GM18868 (cell line): ENCODE data around the gene OLR1.
A peak's percentile ranks its signal among the peaks of the same experiment; 100 is the strongest.

ENCODE experiments used
- ATAC-seq: cut with Tn5 transposase; IDR thresholded peaks from one replicate; pipeline ENCODE4 v1.9.1; 2021; ENCODE audit warnings: mild to moderate bottlenecking, moderate library complexity; ENCODE audit not compliant: unreplicated experiment

The OLR1 gene

DNA sequence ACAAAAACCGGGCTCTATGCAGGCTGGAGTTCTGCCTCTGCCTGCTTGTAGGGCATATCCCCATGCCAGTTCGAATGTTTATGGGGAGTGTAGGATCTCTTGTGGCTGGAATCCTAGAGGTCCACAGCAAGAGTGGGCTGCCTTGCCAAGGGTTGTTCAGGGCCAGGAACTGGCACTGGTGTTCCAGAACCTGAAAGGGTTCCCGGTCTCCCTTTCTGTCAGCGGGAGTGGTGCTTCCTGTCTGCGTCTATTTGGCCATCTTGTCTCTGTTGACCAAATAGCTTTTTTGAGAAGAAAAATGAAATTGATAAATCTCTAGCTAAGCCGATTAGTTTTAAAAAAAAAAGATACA lies 17.8 kb downstream of the OLR1 start:
- ATAC-seq, result no peak

DNA sequence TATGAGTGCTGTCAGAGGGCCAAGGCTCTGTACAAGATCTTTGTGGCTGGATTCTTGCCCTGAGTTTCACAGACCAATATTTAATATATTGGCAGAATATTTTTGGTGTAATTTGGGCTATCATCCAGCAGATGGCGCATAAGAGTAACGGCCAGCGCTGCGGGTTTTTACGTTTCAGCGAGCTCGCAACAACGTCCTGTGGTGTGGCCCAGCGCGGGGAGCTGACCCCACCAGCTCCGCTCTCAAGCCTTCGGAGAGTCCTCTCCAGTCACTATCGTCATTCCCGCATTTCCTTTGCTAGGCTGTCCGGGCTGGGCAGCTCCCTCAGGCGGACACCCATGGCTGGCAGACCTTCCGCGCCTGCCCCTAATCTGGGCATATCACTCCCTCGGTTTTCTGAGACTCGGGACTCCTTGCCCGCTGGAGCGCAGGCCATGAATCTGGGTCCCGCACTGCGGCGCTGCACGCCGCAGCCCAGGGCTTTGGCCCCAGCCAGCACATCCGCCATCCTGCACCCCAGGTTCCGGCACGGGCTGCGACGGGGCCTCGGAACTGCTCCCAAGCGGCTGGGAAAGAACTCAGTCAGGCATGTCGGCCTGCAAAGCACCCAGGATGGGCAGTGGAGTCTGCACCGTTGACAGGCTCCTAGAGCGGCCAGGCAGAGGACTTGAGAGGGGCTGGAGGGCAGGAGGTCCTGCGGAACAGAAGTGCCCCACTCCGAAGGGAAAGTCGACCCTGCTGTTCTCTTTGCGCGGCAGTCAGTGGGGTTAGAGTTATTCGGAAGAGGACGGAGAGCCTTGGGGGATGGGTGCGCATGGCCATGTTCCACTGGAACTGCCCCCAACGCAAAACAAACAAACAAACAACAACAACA lies 18.4 kb downstream of the OLR1 start:
- ATAC-seq, result no peak

DNA sequence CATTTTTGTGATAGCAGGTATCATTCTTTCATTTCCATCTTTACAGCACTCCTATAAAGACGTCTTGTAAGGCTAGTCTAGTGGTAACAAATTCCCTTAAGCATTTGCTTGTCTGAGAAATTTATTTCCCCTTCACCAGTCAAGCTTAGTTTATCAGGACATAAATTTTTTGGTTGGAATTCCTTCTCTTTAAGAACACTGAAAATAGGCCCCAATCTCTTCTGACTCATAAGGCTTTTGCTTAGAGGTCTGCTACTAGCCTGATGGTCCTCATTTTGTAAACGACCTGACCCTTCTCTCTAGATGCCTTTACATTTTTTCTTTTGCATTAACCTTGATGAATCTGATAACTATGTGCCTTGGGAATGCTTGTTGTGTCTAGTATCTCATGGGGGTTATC lies 20.3 kb downstream of the OLR1 start:
- no peak for ATAC-seq

DNA sequence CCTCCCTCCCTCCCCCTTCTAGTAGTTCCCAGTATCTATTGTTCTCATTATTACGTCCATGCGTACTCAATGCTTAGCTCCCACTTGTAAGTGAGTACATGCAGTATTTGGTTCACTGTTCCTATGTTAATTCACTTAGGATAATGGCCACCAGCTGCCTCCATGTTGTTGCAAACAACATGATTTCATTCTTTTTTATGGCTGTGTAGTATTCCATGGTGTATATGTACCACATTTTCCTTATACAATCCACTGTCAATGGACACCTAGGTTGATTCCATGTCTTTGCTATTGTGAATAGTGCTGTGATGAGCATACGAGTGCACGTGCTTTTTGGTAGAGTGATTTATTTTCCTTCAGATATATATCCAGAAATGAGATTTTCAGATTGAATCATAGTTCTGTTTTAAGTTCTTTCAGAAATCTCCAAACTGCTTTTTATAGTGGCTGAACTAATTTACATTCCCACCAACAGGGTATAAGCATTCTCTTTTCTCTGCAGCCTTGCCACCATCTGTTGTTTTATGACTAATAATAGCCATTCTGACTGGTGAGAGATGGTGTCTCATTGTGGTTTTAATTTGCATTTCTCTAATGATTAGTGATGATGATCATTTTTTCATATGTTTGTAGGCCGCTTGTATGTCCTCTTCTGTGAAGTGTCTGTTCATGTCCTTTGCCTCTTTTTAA lies 24.1 kb downstream of the OLR1 start:
- peak; percentile 82 for ATAC-seq

DNA sequence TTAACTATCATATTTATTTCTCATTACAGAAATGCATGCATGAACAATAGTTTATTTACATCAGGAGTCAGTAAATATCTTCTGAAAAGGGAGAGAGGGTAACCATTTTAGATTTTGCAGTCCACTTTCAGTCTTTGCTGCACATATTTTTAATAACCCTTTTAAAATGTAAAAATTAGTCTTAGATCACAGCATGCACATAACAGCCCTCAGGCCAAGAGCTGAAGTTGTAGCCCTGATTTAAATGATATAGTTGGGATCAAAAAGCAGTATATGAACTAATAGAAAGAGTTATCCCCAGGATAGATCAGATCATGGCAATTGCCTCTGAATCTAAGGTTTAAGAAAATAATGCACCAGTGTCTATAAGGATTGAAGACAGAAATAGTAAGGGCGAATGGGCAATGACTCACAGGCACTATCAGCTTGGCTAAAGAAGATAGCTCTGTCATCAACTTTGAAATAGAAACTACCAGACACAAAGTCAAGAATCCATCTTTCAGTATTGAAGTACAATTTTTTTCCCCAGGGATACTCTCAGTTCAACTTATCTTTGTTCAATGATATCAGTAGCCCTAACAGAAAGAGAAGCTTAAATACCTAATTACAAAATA lies 28.8 kb downstream of the OLR1 start:
- no peak for ATAC-seq

DNA sequence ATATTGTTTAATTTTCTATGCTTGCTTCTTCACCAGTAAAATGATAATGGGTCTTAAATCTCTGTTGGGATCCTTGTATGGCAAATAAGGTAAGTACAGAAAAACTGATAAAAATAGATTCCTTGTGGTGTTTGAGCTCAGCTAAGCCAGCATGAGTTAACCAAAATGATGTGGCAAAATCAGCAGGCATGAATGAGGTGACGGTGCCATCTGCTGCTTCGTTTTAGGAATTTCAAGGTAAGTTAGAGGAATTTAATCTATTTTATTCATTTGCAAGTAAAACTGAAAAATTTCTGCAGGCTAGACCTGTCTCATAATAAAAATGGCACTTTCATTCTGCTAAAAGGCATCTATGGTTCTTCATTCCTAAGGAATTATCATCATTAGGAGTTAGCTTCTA lies 31.9 kb downstream of the OLR1 start:
- ATAC-seq, result no peak

DNA sequence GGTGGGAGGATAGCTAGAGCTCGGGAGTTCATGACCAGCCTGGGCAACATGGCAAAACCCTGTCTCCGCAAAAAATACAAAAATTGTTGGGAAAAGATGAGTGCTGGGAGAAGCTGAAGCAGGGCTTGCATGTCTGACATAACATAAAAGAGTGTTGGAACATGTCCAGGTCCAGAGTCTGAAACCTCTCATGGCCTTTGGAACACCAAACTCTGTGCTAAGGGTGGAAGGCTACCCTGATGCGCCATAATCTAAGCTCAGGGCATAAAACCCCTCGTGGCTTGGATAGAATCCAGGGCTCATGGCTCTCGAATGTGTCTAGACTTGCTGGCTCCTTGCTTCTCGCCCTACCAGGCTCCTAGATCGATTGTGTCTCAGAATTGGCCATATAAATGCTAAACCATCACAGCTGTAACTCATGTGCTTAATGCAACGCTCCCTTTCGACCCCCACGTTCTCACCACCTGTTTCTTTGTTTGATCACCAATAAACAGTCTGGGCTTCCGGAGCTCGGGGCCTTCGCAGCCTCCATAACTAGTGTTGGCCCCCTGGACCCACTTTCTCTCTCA lies 35.2 kb downstream of the OLR1 start:
- ATAC-seq, result no peak

DNA sequence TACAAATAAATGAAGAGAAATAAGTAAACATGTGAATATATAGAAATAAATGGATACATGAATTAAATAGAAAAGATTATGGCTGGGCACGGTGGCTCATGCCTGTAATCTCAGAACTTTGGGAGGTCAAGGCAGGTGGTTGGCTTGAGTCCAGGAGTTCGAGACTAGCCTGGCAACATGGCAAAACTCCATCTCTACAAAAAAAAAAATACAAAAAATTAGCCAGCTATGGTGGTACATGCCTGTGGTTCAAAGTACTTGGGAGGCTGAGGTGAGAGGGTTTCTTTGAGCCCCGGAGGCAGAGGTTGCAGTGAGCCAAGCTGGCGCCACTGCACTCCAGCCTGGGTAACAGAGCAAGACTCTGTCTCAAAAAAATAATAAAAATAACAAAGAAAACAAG lies 36.8 kb downstream of the OLR1 start:
- no peak for ATAC-seq

DNA sequence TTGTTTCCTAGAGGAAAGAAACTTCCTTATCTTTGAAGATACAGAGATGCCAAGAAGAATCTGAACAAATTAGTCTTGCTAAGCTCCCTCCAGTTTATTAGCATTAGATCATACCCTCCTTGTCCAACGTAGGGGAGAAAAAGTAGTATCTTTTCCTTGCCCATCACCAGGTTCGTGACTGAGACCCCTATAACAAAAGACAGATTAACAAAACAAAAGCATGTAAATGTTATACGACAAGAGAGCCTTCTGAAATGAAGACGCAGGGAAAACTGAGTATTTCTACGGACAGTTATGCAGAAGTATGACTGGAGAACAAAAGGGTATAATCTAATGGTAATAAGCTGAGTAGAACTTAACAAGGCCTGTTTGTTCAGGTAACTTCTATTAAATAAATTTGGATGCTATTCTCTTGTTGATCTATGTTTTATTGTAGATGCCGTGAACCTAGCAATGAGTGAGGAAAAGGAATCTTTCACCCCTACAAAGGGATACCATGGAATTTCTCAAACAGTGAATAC lies 39.0 kb downstream of the OLR1 start:
- no peak for ATAC-seq

DNA sequence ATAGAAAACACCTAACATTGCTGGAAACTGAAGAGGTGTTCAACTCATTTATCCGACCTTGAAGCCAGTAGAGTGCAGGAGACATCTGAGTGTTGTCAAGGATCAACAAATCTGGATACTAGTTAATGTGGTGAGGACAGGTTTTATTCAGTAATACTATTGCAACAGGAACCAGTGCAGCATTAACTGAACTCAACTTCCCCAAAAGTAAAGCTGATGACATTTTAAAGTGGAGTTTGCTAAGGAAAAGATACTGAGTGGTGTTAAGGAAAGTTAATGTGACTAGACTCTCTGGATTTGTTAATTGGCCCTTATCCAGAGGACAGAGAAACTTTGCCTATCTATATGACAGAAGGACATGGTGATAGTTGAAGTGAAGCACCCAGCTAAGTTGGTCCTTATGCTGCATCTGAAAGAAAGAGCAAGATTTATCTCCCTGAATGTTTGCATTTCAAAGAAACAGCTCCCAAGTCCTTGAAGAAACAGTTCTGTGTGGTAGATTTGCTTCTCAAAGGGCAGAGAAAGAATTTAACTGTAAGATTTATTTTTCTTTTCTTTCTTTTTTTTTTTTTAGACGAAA lies 40.7 kb downstream of the OLR1 start:
- no peak for ATAC-seq

DNA sequence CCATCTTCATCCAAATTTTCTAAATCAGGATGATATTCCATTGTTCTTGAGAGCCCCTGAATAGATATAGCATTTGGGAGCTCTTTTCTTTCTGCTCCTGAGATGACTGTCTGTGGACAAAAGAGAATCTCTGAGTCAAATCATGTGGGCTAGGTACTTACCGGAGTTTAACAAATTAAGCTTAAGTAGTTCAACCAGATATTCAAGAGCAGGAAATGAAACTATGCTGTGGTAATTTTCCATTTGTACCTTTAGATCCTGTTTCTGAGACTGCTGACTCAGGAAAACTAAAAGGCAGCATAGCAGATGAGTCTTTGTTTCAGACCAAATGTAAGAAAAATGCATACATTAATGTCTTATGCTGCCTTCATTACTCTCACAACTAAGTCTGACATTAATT lies 41.9 kb downstream of the OLR1 start, which contains the start of gene CLEC7A:
CLEC7A (minus strand) TSS at position 158 of the 400 bp plus-strand sequence; CDS start at position 41, 117 bp downstream.
- ATAC-seq, result peak; percentile 99

DNA sequence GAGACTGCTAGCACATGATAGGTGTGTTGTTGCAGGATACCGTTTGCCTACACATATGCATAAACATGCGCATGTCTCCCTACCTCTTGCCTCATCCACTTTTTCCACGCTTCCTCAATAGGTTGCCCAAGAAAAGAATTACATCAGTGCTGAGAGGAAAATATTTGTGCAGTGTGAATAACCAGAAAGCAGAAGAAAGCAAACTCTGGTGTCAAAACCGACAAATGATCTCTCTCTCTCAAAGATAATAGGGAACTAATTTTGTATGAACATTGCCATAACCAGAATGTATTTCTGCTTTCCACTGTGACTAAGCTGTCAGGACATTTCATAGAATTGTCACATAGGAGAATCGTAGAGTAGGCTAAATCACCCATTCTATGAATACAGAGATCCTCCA lies 43.2 kb downstream of the OLR1 start:
- no peak for ATAC-seq

DNA sequence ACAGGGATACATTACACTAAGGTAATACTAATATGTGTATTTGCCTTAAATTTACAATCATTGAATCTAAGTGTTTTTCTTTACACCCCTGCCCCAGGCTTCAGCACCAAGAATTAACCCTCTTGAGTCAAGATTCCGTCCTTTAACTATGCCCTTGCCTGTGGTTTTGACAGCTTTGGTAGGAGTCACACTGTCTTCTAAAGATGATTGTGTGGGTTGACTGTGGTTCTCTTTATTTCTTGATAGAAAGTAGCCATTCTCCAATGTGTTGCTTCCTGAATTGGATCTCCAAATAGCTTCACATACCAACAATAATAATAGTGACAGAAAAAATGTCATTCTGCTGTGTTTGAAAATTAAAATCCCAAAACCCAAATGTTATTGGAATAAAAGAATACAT lies 45.5 kb downstream of the OLR1 start:
- no peak for ATAC-seq

DNA sequence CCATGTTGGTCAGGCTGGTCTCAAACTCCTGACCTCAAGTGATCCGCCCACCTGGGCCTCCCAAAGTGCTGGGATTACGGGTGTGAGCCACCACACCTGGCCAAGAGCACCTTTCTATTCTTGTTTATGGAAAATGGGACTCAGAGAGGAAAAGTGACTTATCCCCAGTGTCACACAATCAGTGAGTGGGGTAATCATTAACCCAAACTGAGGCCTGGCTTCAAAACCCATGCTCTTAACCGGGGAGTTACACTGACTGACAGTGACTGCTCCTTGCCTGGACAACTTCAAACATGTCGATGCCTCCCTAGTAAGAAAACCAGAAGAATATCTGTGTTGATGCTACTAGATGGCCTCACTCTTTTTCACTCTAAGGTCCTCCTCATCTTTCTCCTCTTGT lies 49.2 kb downstream of the OLR1 start:
- ATAC-seq, result no peak

DNA sequence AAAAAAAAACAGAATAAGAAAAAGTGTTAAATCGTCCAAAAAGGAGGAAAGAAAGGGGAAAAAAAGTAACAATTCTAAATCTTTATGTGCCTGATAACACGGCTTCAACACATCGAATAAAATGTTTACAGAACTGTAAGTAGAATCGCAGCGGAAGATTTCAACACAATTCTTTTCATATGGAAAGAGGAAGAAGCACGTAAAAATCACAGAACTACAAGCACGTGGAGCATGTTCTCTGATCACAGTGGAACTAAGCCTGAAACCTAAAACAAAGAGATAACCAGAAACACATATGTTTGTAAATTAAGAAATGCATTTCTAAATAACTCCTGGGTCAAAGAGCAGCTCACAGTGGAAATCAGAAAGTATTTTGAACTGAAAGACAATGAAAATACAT lies 50.7 kb downstream of the OLR1 start:
- ATAC-seq, result no peak

DNA sequence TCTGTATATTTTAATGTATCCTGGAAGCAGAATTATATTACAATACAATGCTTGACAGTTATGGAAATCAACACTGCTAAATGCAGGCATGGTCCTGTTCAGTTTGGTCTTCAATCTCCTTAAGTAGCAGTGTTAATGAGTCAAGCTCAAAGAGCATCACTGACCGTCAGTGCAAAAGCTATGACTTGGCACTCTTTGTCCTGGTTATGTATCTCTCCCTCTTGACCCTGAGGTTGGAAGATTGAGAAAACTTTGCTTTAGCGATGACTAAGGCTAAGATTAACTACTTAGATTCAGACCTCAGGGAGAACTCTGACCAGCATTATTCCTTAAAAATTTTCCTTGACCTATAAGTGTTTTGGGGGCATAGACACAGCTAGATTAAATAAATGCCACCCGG lies 52.9 kb downstream of the OLR1 start:
- ATAC-seq, result no peak

DNA sequence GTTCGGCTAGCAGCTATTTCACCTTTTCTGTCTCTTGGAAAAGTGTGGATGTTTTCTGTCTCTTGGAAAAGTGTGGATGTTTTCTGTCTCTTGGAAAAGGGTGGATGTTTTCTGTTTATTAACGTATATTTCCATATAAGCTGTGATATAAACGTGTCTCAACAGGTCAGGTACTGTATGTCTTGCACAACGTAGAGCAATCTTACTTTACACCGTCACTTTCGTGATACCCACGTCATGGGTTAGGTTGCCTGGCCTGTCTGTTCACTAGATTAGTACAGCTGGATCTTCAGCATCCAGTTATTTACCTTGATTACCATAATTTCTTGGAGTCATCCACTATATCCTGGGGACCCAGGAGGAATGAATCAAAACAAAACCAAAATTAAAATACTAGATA lies 56.0 kb downstream of the OLR1 start:
- no peak for ATAC-seq

DNA sequence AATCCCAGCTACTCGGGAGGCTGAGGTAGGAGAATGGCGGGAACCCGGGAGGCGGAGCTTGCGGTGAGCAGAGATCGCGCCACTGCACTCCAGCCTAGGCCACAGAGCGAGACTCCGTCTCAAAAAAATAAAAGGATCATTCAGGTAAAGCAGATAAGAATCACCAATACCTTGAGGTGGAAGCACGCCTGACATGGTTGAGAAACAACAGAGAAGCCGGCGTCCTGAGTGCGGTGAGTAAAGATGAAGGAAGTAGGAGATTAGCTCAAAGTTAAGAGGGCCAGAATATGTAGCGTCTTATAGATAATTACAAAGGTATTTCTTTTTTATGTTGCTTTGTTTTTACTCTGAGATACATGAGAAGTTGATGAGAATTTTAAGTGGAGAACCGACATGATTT lies 56.6 kb downstream of the OLR1 start:
- no peak for ATAC-seq

DNA sequence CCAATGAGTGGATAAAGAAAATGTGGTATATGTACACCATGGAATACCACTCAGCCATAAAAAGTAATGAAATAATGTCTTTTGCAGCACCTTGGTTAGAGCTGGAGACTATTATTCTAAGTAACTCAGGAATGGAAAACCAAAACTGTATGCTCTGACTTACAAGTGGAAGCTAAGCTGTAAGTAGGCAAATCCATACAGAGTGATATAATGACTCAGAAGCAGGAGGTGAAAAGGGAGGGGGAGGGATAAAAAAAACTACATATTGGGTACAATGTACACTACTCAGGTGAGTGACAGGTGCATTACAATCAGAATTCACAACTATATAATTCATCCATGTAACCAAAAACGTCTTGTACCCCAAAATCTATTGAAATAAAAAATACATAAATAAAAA lies 58.0 kb downstream of the OLR1 start:
- ATAC-seq, result no peak

DNA sequence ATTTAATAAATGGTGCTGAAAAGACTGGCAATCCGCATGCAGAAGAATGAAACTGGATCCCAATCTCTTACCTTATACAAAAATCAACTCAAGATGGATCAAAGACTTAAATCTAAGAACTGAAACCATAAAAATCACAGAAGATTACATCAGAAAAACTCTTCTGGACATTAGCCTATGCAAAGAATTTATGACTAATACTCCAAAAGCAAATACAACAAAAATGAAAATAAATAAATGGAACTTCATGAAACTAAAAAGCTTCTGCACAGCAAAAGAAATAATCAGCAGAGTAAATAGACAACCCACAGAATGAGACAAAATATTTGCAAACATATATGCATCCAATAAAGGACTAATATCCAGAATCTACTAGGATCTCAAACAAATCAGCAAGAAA lies 58.9 kb downstream of the OLR1 start:
- ATAC-seq, result no peak

DNA sequence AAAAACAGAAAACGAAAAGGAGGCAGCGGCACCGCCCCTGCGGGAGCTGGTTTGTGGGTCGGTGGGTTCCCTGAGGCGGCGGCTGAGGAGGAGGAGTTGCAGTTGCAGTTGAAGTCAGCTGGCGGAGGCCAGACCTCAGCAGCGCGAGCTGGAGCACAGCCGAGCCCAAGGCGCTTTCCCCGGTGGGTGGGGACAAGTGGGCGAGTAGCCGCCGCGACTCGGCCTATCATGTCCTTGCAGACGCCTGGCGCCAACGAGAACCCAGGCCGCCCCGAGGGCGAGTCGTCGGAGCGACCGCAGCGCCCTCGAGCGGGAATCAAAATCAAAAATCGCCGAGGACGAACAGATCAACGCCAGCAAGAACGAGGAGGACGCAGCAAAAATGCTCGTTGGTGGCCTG lies 60.5 kb downstream of the OLR1 start:
- no peak for ATAC-seq
